Neuronal stem cell (in vitro differentiated cells): Measurements from ENCODE around the gene RAB6B.

ENCODE experiments used
- DNase-seq: peaks from one replicate; pipeline ENCODE4 v3.0.0-alpha.2; 2013; ENCODE audit warnings: low spot score
- H2AFZ ChIP-seq: one replicate; pipeline ENCODE4 v1.6.1; 2013; ENCODE audit warnings: mild to moderate bottlenecking, low read length, inconsistent platforms
- H2AK5ac ChIP-seq: 2 replicates; pipeline ENCODE4 v1.6.1; 2013; ENCODE audit warnings: low read depth, mild to moderate bottlenecking, inconsistent platforms, low read length, moderate library complexity, mixed read lengths
- H2BK120ac ChIP-seq: 2 replicates; pipeline ENCODE4 v1.6.1; 2013; ENCODE audit warnings: low read depth, mild to moderate bottlenecking, inconsistent platforms, low read length, moderate library complexity, mixed read lengths
- H2BK12ac ChIP-seq: one replicate; pipeline ENCODE4 v1.6.1; 2013; ENCODE audit warnings: low read length, inconsistent platforms
- H2BK15ac ChIP-seq: 2 replicates; pipeline ENCODE4 v1.6.1; 2013; ENCODE audit warnings: mild to moderate bottlenecking, low read length, inconsistent platforms, mixed read lengths
- H2BK5ac ChIP-seq: one replicate; pipeline ENCODE4 v1.6.1; 2013; ENCODE audit warnings: inconsistent platforms, mild to moderate bottlenecking, low read length, moderate library complexity
- H3K14ac ChIP-seq: one replicate; pipeline ENCODE4 v1.6.1; 2013; ENCODE audit warnings: low read length, inconsistent platforms
- H3K18ac ChIP-seq: 2 replicates; pipeline ENCODE4 v1.6.1; 2013; ENCODE audit warnings: low read length, inconsistent platforms
- H3K23ac ChIP-seq: 2 replicates; pipeline ENCODE4 v1.6.1; 2013; ENCODE audit warnings: low read depth, mild to moderate bottlenecking, mixed read lengths, low read length, inconsistent platforms; ENCODE audit not compliant: poor library complexity
- H3K27ac ChIP-seq: replicated peaks from 3 replicates; pipeline ENCODE4 v1.5.1; 2013; ENCODE audit warnings: low read length, inconsistent platforms
- H3K27me3 ChIP-seq, 3 experiments: 2 replicates each; pipeline ENCODE4 v1.6.1; 2013; ENCODE audit warnings: low read length in 3 of 3, mild to moderate bottlenecking in 2 of 3, inconsistent platforms in 1 of 3, low read depth in 1 of 3, mixed read lengths in 1 of 3, moderate library complexity in 1 of 3; ENCODE audit not compliant: control insufficient read depth in 3 of 3, insufficient read depth in 3 of 3
- H3K36me3 ChIP-seq, 2 donors: replicated peaks in 1 of 2; 2 replicates each; pipeline ENCODE4 v1.6.1; 2013; ENCODE audit warnings: low read length in 2 of 2; ENCODE audit not compliant: control insufficient read depth in 2 of 2, insufficient read depth in 2 of 2
- H3K4ac ChIP-seq: 2 replicates; pipeline ENCODE4 v1.6.1; 2013; ENCODE audit warnings: inconsistent platforms, mild to moderate bottlenecking, low read length, moderate library complexity
- H3K4me1 ChIP-seq, 2 donors: 1 replicate in 1 of 2; 2 replicates in 1 of 2; pipeline ENCODE4 v1.6.1; 2013; ENCODE audit warnings: low read length in 2 of 2, low read depth in 1 of 2; ENCODE audit not compliant: control insufficient read depth in 2 of 2, insufficient read depth in 1 of 2
- H3K4me2 ChIP-seq: one replicate; pipeline ENCODE4 v1.6.1; 2013; ENCODE audit warnings: mild to moderate bottlenecking, low read length, inconsistent platforms; ENCODE audit not compliant: insufficient read depth, poor library complexity, severe bottlenecking
- H3K4me3 ChIP-seq, 2 donors: 2 replicates each; pipeline ENCODE4 v1.5.1; 2013; ENCODE audit warnings: low read length in 2 of 2, mild to moderate bottlenecking in 2 of 2, inconsistent platforms in 1 of 2, moderate library complexity in 1 of 2
- H3K79me1 ChIP-seq: one replicate; pipeline ENCODE4 v1.6.1; 2013; ENCODE audit warnings: low read depth, mild to moderate bottlenecking, inconsistent platforms, low read length, moderate library complexity
- H3K9ac ChIP-seq: one replicate; pipeline ENCODE4 v1.6.1; 2013; ENCODE audit warnings: mild to moderate bottlenecking, low read depth, low read length, inconsistent platforms; ENCODE audit not compliant: poor library complexity
- H3K9me3 ChIP-seq, 2 donors: replicated peaks in 1 of 2; 2 replicates each; pipeline versions ENCODE3 to v1.6.1; 2013; ENCODE audit warnings: low read length in 2 of 2, mild to moderate bottlenecking in 2 of 2, inconsistent platforms in 1 of 2, low read depth in 1 of 2, mixed read lengths in 1 of 2, moderate library complexity in 1 of 2; ENCODE audit not compliant: control insufficient read depth in 2 of 2, insufficient read depth in 1 of 2
- H4K8ac ChIP-seq: one replicate; pipeline ENCODE4 v1.6.1; 2013; ENCODE audit warnings: low read depth, mild to moderate bottlenecking, inconsistent platforms, low read length, moderate library complexity
- H4K91ac ChIP-seq: one replicate; pipeline ENCODE4 v1.6.1; 2013; ENCODE audit warnings: low read length, low read depth, mild to moderate bottlenecking, inconsistent platforms; ENCODE audit not compliant: poor library complexity
- WGBS, 2 donors: extraction: QIAGEN DNeasy Blood & Tissue Kit; methylation state at CpG; one replicate each; pipeline ENCODE4 v1.1.7; 2013; ENCODE audit warnings: missing lambda C conversion rate in 2 of 2, mixed read lengths in 1 of 2; ENCODE audit not compliant: insufficient read length in 2 of 2, insufficient replicate concordance in 1 of 2; ENCODE audit errors: extremely low coverage in 2 of 2; 5-methylcytosine and 5-hydroxymethylcytosine counted together

The RAB6B gene

DNA sequence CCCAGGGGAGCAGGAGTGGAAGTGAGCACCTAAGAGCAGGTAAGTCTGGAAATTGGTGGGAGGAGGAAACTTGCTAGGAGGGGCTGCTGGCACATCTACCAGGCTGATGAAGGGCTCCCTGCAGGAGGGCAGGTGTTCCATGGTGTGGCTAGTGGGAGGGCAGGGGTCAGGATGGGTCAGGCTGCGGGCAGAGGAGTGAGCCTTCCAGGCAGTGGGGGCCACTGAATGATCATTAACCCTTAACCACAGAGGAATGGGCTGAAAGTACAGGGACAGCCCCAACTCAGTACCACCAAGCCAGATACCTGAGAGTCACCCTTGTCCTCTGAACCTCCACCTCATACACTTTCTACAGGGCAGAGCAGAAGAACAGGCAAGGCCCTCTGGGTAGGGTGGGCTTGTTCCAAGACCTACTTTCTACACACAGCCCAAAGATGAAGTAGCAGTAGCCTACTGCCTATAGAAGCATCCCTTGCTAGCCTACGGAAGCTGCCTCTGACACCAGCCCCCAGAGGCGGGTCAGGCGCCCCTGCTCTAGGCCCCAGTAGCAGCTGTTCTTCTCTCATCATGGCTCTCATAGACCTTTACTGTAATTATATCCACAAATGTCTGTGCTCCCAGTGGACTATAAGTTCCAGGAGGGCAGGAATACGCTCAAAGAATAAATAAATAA, 4.6 kb downstream of the RAB6B start:
- WGBS, 2 donors = no CpG with 5 or more reads among the region's 5 CpGs
- H2BK15ac ChIP-seq = no peak overlapping the region

DNA sequence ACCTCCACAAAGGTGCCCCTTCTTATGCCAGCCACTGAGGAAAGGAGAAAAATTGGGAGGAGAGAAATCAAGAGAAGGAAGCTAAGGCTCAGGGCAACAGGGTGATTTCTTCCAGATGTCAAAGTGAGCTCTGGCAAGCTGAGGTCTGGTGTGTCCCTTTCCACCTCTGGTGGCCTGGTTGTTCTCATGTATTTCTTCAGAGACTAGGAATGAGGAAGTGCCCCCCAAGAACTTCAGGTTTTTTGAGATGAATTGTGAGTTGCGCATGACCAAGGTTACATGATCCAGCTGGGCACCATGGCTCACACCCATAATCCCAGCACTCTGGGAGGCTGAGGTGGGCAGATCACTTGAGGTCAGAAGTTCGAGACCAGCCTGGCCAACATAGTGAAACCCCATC, 5.6 kb downstream of the RAB6B start:
- Histone ChIP-seq H3K9ac (no peak overlapping the region), H3K9me3 (peaks cover 0 to 2% of the 10 kb centered on the region in 2 donors), H3K36me3 (no peaks in the 10 kb centered on the region), H3K23ac (no peak overlapping the region), H2AFZ (no peak overlapping the region), H3K27me3 (peaks cover 0 to 46% (median 0%) of the 10 kb centered on the region in 3 experiments), H2AK5ac (no peak overlapping the region), H2BK12ac (no peak overlapping the region), H3K4me2 (no peak overlapping the region), H2BK5ac (no peak overlapping the region), H3K27ac (no peak overlapping the region), H3K4me3 (no peak overlapping the region), H2BK120ac (no peak overlapping the region), H3K79me1 (peaks cover 3% of the 10 kb centered on the region), H4K8ac (no peak overlapping the region), H3K4ac (no peak overlapping the region), H3K4me1 (peaks cover 0 to 40% of the 10 kb centered on the region in 2 donors), H3K18ac (no peak overlapping the region), H2BK15ac (no peak overlapping the region), H3K14ac (no peak overlapping the region), H4K91ac (no peak overlapping the region)
- DNase-seq = no peak
- no CpG with 5 or more reads among the region's 2 CpGs for WGBS, 2 donors

More for the DNA sequence above, 4.6 kb downstream of the RAB6B start:
- H3K9ac ChIP-seq = no peak overlapping the region
- no peak overlapping the region for H3K23ac ChIP-seq
- no peak overlapping the region for H2BK120ac ChIP-seq
- H2AK5ac ChIP-seq = no peak overlapping the region
- H3K79me1 ChIP-seq = peaks cover 3% of the 10 kb centered on the region
- H3K4me3 ChIP-seq = no peak overlapping the region
- no peak overlapping the region for H2BK12ac ChIP-seq
- DNase-seq = no peak
- H3K27me3 ChIP-seq = peaks cover 0 to 48% (median 2%) of the 10 kb centered on the region in 3 experiments
- H4K91ac ChIP-seq = no peak overlapping the region
- no peak overlapping the region for H3K4ac ChIP-seq
- H3K18ac ChIP-seq = peak overlapping the region; percentile 61
- H2BK5ac ChIP-seq = no peak overlapping the region
- peaks cover 0 to 2% of the 10 kb centered on the region in 2 donors for H3K9me3 ChIP-seq
- no peak overlapping the region for H3K4me2 ChIP-seq
- peak overlapping the region; percentile 39 for H3K14ac ChIP-seq
- no peak overlapping the region for H2AFZ ChIP-seq
- no peak overlapping the region for H4K8ac ChIP-seq
- H3K36me3 ChIP-seq = no peaks in the 10 kb centered on the region
- peaks cover 0 to 40% of the 10 kb centered on the region in 2 donors for H3K4me1 ChIP-seq
- no peak overlapping the region for H3K27ac ChIP-seq

DNA sequence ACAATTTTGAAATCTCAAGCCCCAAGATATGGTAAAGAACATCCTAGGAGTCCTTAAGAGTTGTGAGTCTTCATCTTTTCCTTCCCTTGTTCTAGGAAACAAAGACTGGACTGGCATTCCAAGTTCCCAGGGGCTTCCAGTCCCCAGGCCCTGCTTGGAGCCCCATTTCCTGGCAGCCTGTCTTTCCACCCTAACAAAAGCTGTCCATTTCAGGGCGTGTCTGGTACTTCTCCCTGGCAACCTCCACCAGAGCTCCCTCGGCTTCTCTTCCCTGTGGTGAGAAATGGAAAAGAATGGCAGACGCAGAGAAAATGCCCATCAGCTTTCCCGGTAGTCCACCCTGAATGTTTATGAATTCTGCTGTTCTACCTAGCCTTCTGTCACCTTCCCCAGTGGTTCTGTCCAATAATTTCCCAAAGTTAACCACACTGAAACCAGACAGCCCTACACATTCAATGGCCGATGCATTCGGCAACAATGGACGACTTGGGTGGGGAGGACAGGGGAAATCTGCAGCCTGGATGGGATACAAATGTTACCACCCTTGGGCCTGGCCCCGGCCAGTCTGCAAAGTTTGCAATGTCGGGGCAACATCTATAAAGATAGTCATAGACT, 6.8 kb downstream of the RAB6B start:
- H3K9ac ChIP-seq = no peak overlapping the region
- H3K18ac ChIP-seq = no peak overlapping the region
- H3K9me3 ChIP-seq = peaks cover 0 to under 1% of the 10 kb centered on the region in 2 donors
- no peak for DNase-seq
- H4K91ac ChIP-seq = no peak overlapping the region
- no peaks in the 10 kb centered on the region for H3K36me3 ChIP-seq
- peaks cover 0 to 36% (median 0%) of the 10 kb centered on the region in 3 experiments for H3K27me3 ChIP-seq
- no peak overlapping the region for H2AK5ac ChIP-seq
- H2BK120ac ChIP-seq = no peak overlapping the region
- H3K4me2 ChIP-seq = no peak overlapping the region
- H3K23ac ChIP-seq = no peak overlapping the region
- H2AFZ ChIP-seq = no peak overlapping the region
- H3K79me1 ChIP-seq = peaks cover 3% of the 10 kb centered on the region
- no CpG with 5 or more reads among the region's 9 CpGs for WGBS, 2 donors
- H2BK5ac ChIP-seq = no peak overlapping the region
- H3K4me3 ChIP-seq = no peak overlapping the region
- H3K14ac ChIP-seq = no peak overlapping the region
- H3K4ac ChIP-seq = no peak overlapping the region
- H2BK12ac ChIP-seq = no peak overlapping the region
- H4K8ac ChIP-seq = no peak overlapping the region
- H3K4me1 ChIP-seq = peaks cover 0 to 34% of the 10 kb centered on the region in 2 donors
- H3K27ac ChIP-seq = no peak overlapping the region
- no peak overlapping the region for H2BK15ac ChIP-seq
